Stimulated activated CD8-positive, alpha-beta memory T cell treated with anti-CD3 and anti-CD28 coated beads, Interleukin-4, amount 100 ng/mL, for 1 hour (primary cell): ENCODE data around the gene POU6F2.
"Not testable (repeated sequence)": the region's sequence is repeated elsewhere in the genome, so short reads cannot be mapped to it uniquely, and the experiment has no call there.

Experiments used
- DNase-seq, 2 donors: peaks; one replicate each; pipeline ENCODE4 v3.0.0-alpha.2; 2020; ENCODE audit warnings: low read depth in 2 of 2, low spot score in 1 of 2

Gene POU6F2

GRCh38 chr7:39299695-39300094 is 322.0 kb downstream of the POU6F2 start:
- DNase-seq = no peak

- no peak for DNase-seq
Observed at GRCh38 chr7:39300276-39300675, 322.6 kb downstream of the POU6F2 start.

- no peak for DNase-seq
Observed at GRCh38 chr7:39301543-39301942, 323.8 kb downstream of the POU6F2 start.

GRCh38 chr7:39304178-39304577 is 326.5 kb downstream of the POU6F2 start:
- no peak for DNase-seq

- DNase-seq = no peak
Observed at GRCh38 chr7:39304668-39305405, 327.1 kb downstream of the POU6F2 start.

GRCh38 chr7:39306016-39306570 is 328.4 kb downstream of the POU6F2 start:
- DNase-seq = no peak

GRCh38 chr7:39310699-39311098 is 333.0 kb downstream of the POU6F2 start:
- no peak for DNase-seq

- no peak for DNase-seq
Observed at GRCh38 chr7:39312254-39312989, 334.7 kb downstream of the POU6F2 start.

GRCh38 chr7:39313376-39313775 is 335.7 kb downstream of the POU6F2 start:
- no peak for DNase-seq

- no peak for DNase-seq
Observed at GRCh38 chr7:39313974-39314373, 336.3 kb downstream of the POU6F2 start.

GRCh38 chr7:39317107-39317506 is 339.4 kb downstream of the POU6F2 start:
- DNase-seq = no peak

- no peak for DNase-seq
Observed at GRCh38 chr7:39317896-39318295, 340.2 kb downstream of the POU6F2 start.

GRCh38 chr7:39321245-39321644 is 343.5 kb downstream of the POU6F2 start:
- DNase-seq = no peak

GRCh38 chr7:39321909-39322498 is 344.3 kb downstream of the POU6F2 start:
- no peak for DNase-seq

- DNase-seq = no peak
Observed at GRCh38 chr7:39324139-39324760, 346.5 kb downstream of the POU6F2 start.

GRCh38 chr7:39331607-39332006 is 353.9 kb downstream of the POU6F2 start:
- not testable (repeated sequence) for DNase-seq

- no peak for DNase-seq
Observed at GRCh38 chr7:39332142-39332541, 354.4 kb downstream of the POU6F2 start.

GRCh38 chr7:39333701-39334100 is 356.0 kb downstream of the POU6F2 start:
- DNase-seq = no peak

- DNase-seq = no peak
Observed at GRCh38 chr7:39336442-39336841, 358.7 kb downstream of the POU6F2 start.

GRCh38 chr7:39338716-39339115 is 361.0 kb downstream of the POU6F2 start:
- no peak for DNase-seq

- DNase-seq = no peak
Observed at GRCh38 chr7:39339591-39339990, 361.9 kb downstream of the POU6F2 start.
